ENCODE results near the gene RHOD.

GRCh38 chr11:67044496-67044895 lies 12.2 kb upstream of the RHOD start:
- TF ChIP-seq, protein P1, sequence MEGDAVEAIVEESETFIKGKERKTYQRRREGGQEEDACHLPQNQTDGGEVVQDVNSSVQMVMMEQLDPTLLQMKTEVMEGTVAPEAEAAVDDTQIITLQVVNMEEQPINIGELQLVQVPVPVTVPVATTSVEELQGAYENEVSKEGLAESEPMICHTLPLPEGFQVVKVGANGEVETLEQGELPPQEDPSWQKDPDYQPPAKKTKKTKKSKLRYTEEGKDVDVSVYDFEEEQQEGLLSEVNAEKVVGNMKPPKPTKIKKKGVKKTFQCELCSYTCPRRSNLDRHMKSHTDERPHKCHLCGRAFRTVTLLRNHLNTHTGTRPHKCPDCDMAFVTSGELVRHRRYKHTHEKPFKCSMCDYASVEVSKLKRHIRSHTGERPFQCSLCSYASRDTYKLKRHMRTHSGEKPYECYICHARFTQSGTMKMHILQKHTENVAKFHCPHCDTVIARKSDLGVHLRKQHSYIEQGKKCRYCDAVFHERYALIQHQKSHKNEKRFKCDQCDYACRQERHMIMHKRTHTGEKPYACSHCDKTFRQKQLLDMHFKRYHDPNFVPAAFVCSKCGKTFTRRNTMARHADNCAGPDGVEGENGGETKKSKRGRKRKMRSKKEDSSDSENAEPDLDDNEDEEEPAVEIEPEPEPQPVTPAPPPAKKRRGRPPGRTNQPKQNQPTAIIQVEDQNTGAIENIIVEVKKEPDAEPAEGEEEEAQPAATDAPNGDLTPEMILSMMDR (IDR thresholded peaks at IDR 0.05; ENCODE audit: poor library complexity, severe bottlenecking), result no peak
- TF ChIP-seq POLR2AphosphoS5 (IDR thresholded peaks at IDR 0.05) (no peak), EZH2 (IDR thresholded peaks at IDR 0.05; ENCODE audit: borderline replicate concordance, insufficient read depth, low read length, poor library complexity, severe bottlenecking) (no peak)
